Activated CD4-positive, alpha-beta memory T cell treated with anti-CD3 and anti-CD28 coated beads, Interleukin-2, amount 10 ng/mL, durations not matched to agents 7 days and 5 days (primary cell): ENCODE results near the gene PRPS1. TPM values are rescaled to one million over a fixed set of nuclear protein-coding genes. Genes with fewer than 3 reads are reported as not detected.
A peak's percentile ranks its signal among the peaks of the same experiment; 100 is the strongest.
"Not testable (repeated sequence)": the region's sequence is repeated elsewhere in the genome, so short reads cannot be mapped to it uniquely, and the experiment has no call there.

Source experiments
- CTCF ChIA-PET: fragments of 350-600 bp; sonication (Branson Sonifier 250); formaldehyde crosslinking; loops from one replicate; lab custom pipeline; 2021; ENCODE audit warnings: antibody characterized with exemption, inconsistent platforms; lab: Charles Lee
- POLR2A ChIA-PET: fragments of 350-600 bp; sonication (Branson Sonifier 250); formaldehyde crosslinking; loops from one replicate; lab custom pipeline; 2021; ENCODE audit warnings: antibody characterized with exemption; lab: Charles Lee
- DNase-seq: peaks from one replicate; pipeline ENCODE4 v3.0.0-alpha.2; 2020
- H3K27ac Mint-ChIP-seq: one replicate; pipeline ENCODE4 v1.8.0; 2021; ENCODE audit warnings: mild to moderate bottlenecking, mixed read lengths
- H3K27me3 Mint-ChIP-seq: one replicate; pipeline ENCODE4 v1.8.0; 2021; ENCODE audit warnings: mixed read lengths
- H3K36me3 Mint-ChIP-seq: one replicate; pipeline ENCODE4 v1.8.0; 2021; ENCODE audit warnings: low read depth, mixed read lengths
- H3K4me1 Mint-ChIP-seq: one replicate; pipeline ENCODE4 v1.8.0; 2021; ENCODE audit warnings: mixed read lengths
- H3K4me3 Mint-ChIP-seq: one replicate; pipeline ENCODE4 v1.8.0; 2021; ENCODE audit warnings: mild to moderate bottlenecking, mixed read lengths
- H3K9me3 Mint-ChIP-seq: one replicate; pipeline ENCODE4 v1.8.0; 2021; ENCODE audit warnings: mixed read lengths
- total RNA-seq, 2 experiments: library from RNA; stranded (reverse); gene quantifications; one replicate each; pipeline ENCODE4 v1.2.3, GENCODE V29; 2021

The PRPS1 gene
- total RNA-seq, 2 experiments from 2014 or later: 67.4 to 70.2 TPM

DNA sequence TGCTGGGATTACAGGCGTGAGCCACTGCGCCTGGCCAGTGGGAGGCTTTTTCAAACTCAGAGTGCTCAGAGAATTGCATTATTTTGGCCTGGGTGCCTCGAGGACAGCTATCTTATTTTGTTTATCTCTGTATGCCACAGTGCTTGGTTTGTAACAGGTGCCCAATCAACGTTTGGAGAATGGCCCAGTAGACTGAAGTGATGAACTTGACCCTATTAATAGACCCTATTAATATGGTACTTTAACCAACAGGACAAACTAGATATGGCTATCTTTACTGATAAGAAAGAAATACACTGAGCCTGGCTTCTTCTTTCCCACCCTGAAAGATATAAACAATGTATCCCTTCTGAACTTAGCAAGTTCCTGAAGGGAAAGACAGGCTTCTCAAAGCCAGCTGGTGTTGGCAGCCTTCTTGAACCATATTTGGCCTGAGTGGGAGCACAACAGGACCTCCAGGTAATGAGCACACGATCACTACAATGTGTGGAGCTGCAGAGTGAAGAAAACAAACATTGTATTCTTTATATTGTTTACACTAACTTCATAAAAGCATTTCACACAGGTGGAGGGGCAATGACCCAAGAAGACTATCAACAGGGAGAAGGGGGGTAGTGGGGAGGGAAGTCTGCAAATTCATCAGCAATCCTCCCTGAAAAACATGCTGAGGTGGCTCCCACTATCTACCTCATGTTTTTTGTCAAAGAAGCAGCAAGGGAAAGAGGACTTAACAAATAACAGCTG lies 41.7 kb downstream of the PRPS1 start:
- Mint-ChIP-seq H3K27ac (no peak overlapping the region), H3K4me3 (no peak overlapping the region), H3K4me1 (peaks cover 26% of the 10 kb centered on the region), H3K27me3 (no peaks in the 10 kb centered on the region), H3K36me3 (peaks cover 5% of the 10 kb centered on the region), H3K9me3 (no peaks in the 10 kb centered on the region)
- ChIA-PET POLR2A (no interaction called here), CTCF (interaction anchor here (1.3 to 1.5 kb wide), 2 partner anchors 9 to 49 kb away, joined by 3 to 5 read pairs; no protein-coding TSS in a partner anchor)
- no peak for DNase-seq

DNA sequence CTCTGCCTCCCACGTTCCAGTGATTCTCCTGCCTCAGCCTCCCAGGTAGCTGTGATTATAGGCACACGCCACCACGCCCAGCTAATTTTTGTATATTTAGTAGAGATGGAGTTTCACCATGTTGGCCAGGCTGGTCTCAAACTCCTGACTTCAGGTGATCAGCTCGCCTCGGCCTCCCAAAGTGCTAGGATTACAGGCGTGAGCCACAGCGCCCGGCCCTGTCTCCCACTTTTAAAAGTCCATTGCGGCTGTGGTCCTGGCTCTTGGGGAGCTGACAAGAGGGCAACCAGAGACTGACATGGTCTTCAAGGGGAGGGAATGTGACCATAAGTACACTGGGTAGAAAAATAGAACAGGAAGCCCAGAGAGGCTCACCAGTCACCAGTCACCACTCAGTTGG lies 42.9 kb downstream of the PRPS1 start:
- H3K36me3 Mint-ChIP-seq, DNase-seq, H3K27ac Mint-ChIP-seq, H3K9me3 Mint-ChIP-seq, H3K4me3 Mint-ChIP-seq, H3K27me3 Mint-ChIP-seq, POLR2A ChIA-PET: not testable (repeated sequence)
- peaks cover 35% of the 10 kb centered on the region for H3K4me1 Mint-ChIP-seq
- CTCF ChIA-PET: interaction anchor here (0.7 to 1.3 kb wide), 3 partner anchors 8 to 106 kb away, joined by 3 to 4 read pairs (median 3); partner anchors contain the start of gene NCBP2L

DNA sequence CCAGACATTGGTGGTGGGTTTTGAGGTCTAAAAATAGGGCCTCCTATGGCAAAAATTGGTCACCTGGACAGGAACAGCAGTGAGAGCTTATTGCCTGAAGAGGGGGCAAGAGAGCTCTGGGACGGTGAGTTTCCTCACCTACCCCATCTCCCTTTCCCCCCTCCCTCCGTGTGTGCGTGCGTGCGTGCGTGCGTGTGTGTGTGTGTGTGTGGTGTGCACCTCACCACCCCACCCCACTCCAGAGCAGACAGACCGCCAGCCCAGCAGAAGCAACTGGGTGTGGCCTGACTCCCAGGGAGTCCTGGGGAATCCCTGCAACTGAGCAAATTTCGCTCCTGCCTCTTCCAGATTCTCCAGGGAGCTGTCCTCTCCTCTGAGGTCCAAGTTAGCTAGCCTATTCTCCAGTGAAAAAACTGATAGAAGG lies 44.7 kb downstream of the PRPS1 start:
- Mint-ChIP-seq H3K36me3 (peaks cover 4% of the 10 kb centered on the region), H3K27ac (peak overlapping the region; percentile 93), H3K27me3 (no peaks in the 10 kb centered on the region), H3K4me1 (peaks cover 48% of the 10 kb centered on the region), H3K9me3 (no peaks in the 10 kb centered on the region), H3K4me3 (peak overlapping the region; percentile 41)
- CTCF ChIA-PET: interaction anchor here (0.7 to 10.0 kb wide), 29 partner anchors 9 to 696 kb away, joined by 3 to 295 read pairs (median 5); partner anchors contain the start of genes NCBP2L, PRPS1 and TSC22D3
- peak; percentile 85 for DNase-seq
- POLR2A ChIA-PET: interaction anchor here (0.7 to 8.9 kb wide), 7 partner anchors 12 to 104 kb away, joined by 3 to 368 read pairs (median 13); partner anchors contain the start of genes NCBP2L, PRPS1 and TSC22D3

DNA sequence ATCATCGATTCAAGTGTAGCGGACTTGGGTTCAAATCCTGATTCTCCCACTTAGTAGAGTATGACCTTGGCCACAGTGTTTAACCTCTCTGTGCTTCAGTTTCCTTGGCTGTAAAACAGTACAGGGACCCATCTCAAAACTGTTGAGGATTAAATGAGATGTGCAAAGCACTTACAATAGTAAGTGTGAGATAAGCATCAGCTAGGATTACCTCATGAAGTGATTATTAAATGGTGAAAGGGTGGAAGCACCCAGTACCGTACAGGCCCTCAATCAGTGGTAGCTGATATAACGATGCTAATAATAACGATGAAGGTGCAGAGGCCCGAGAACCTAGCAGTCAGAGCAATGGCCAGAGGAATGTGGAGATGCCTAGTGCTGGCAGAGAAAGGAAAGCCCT lies 45.1 kb downstream of the PRPS1 start:
- CTCF ChIA-PET: interaction anchor here (0.7 to 10.0 kb wide), 23 partner anchors 10 to 674 kb away, joined by 3 to 295 read pairs (median 7); partner anchors contain the start of genes NCBP2L, PRPS1 and TSC22D3
- Mint-ChIP-seq H3K9me3 (no peaks in the 10 kb centered on the region), H3K4me1 (peaks cover 52% of the 10 kb centered on the region), H3K27ac (peak overlapping the region; percentile 93), H3K4me3 (peak overlapping the region; percentile 41), H3K27me3 (no peaks in the 10 kb centered on the region), H3K36me3 (peaks cover 4% of the 10 kb centered on the region)
- DNase-seq: no peak
- POLR2A ChIA-PET: interaction anchor here (0.6 to 8.9 kb wide), 7 partner anchors 12 to 103 kb away, joined by 3 to 368 read pairs (median 13); partner anchors contain the start of genes NCBP2L, PRPS1 and TSC22D3

DNA sequence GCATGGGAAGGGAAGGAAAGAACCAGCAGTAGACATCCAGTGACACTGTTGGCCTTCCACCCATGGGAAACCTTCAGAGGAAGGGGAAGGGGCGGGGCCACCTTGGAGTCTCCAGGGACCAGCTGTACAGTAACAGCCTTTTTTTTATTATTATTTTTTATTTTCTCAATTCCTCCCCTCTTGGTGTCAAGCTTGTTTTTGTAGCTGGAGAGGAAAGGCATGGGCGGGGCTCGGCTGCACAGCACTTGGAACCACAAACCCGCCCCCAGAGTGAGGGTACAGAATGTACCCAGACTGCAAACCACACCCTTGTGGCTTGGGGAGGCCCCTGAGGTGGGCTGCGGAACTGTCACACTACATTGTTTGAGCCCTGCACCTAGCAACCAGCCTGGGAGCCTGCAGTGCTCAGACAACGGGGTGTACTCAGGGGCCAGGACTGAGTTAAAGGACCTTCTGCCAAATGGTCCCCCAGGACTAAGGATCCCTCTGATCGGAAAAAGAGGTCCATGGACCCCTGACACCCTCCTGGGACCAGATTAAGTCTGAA lies 45.7 kb downstream of the PRPS1 start:
- ChIA-PET POLR2A (interaction anchor here (0.6 to 8.9 kb wide), 8 partner anchors 11 to 102 kb away, joined by 3 to 368 read pairs (median 11); partner anchors contain the start of genes NCBP2L, PRPS1 and TSC22D3), CTCF (interaction anchor here (1.0 to 10.0 kb wide), 14 partner anchors 11 to 675 kb away, joined by 3 to 295 read pairs (median 8); partner anchors contain the start of genes NCBP2L and TSC22D3)
- H3K36me3 Mint-ChIP-seq: peaks cover 4% of the 10 kb centered on the region
- peak overlapping the region; percentile 84 for H3K4me3 Mint-ChIP-seq
- H3K27me3 Mint-ChIP-seq: no peaks in the 10 kb centered on the region
- peaks cover 58% of the 10 kb centered on the region for H3K4me1 Mint-ChIP-seq
- no peaks in the 10 kb centered on the region for H3K9me3 Mint-ChIP-seq
- peak overlapping the region; percentile 93 for H3K27ac Mint-ChIP-seq
- peak; percentile 92 for DNase-seq

DNA sequence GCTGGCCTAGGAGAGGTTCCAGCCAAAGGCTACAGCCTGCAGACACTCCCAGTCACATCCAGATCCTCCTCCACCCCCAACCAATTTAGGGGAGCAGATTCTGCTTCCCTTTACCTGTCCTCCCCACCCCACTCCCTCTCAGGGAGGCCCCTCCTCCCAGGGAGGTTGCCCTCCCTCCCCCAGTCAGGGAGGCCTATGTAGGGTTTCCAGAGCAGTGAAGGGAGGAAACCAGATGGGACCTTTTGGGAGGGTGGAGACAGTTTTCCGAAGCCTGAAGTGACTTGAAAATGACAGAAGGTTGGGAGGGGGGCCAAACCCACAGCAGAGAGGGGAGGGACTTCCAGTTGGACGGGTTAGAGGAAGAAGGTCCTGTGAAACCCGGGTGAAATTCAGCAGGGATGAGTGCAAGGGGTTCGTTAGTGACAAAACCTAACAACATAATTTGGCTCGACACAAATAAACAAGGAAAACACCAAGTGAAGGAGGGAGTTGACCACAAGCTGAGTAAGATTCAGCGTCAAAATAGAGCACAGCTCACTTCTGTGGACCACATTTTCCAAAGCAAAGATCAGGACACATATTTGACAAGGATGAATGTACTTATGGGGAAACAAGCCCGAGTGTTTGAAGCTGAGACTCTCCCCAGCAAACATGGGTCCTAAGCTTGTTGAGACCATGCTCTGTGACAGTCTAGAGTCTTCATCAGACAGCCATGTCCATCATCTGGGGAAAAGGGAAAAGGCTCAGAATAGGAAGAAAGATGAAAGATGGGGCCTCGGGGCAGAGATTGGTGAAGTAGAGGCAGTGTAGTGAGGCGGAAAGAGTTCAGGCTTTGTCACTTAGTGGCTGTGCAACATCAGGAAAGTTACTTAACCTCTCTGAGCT lies 46.4 kb downstream of the PRPS1 start:
- H3K4me1 Mint-ChIP-seq: peaks cover 63% of the 10 kb centered on the region
- H3K4me3 Mint-ChIP-seq: peak overlapping the region; percentile 84
- ChIA-PET CTCF (interaction anchor here (1.4 to 10.0 kb wide), 8 partner anchors 15 to 675 kb away, joined by 3 to 295 read pairs (median 16); partner anchors contain the start of genes NCBP2L and TSC22D3), POLR2A (interaction anchor here (1.2 to 8.9 kb wide), 7 partner anchors 10 to 102 kb away, joined by 3 to 368 read pairs (median 10); partner anchors contain the start of genes NCBP2L and TSC22D3)
- peaks cover 4% of the 10 kb centered on the region for H3K36me3 Mint-ChIP-seq
- no peaks in the 10 kb centered on the region for H3K9me3 Mint-ChIP-seq
- H3K27ac Mint-ChIP-seq: peak overlapping the region; percentile 93
- H3K27me3 Mint-ChIP-seq: no peaks in the 10 kb centered on the region
- peak; percentile 31 for DNase-seq

DNA sequence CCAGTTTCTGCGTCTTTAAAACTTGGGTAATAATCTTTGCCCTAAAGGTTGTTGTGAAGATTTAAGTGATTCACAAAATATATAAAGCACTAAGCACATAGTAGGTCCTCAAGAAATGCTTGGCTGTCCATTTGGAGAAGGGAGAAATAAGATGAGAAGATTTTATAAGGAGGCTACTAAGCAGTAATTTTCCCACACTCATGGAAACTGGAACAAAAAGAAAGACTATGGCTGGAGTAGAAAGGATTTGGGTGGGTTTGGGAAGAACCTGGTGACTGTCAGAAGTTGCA lies 47.0 kb downstream of the PRPS1 start:
- Mint-ChIP-seq H3K36me3 (peaks cover 4% of the 10 kb centered on the region), H3K27me3 (no peaks in the 10 kb centered on the region), H3K4me1 (peaks cover 68% of the 10 kb centered on the region), H3K27ac (peak overlapping the region; percentile 93), H3K4me3 (peak overlapping the region; percentile 84), H3K9me3 (no peaks in the 10 kb centered on the region)
- CTCF ChIA-PET: interaction anchor here (6.1 to 10.0 kb wide), 2 partner anchors 39 to 102 kb away, joined by 80 to 295 read pairs; partner anchors contain the start of genes NCBP2L and TSC22D3
- no peak for DNase-seq
- POLR2A ChIA-PET: interaction anchor here (1.2 to 8.9 kb wide), 4 partner anchors 9 to 101 kb away, joined by 3 to 368 read pairs (median 8); partner anchors contain the start of gene NCBP2L

DNA sequence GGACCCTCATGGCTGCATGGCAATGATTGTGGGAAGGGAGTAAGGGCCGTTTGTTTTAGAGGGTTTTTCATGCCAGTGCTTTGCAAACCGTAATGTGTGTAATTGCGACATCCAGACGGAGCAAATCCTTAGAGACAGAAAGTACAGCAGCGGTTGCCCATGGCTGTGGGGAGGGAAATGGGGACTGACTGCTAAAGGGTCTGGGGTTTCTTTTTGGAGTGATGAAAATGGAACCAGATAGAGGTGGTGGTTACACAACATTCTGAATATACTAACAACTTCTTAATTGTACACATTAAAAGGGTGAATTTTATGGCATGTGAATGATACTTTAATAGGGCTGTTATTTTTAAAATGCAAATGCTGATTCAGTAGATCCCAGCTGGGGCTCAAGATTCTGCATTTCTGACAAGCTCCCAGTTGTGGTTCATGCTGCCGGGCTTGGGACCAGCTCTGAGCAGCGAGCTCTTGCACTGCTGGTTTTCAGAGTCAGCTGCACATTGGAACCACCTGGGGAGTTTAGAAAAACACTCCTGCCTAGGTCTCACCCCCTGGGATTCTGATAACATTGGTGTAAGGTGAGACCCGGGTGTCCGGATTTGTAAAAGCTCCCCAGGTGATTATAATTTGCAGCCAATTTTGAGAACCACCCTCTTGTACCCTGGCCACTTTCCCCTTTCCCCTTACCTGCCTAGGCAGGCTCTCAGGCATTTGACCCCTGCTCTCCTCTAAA lies 47.7 kb downstream of the PRPS1 start:
- no peak for DNase-seq
- Mint-ChIP-seq H3K27me3 (no peaks in the 10 kb centered on the region), H3K9me3 (no peaks in the 10 kb centered on the region), H3K27ac (peak overlapping the region; percentile 93), H3K4me1 (peaks cover 71% of the 10 kb centered on the region), H3K4me3 (peak overlapping the region; percentile 84), H3K36me3 (peaks cover 4% of the 10 kb centered on the region)
- ChIA-PET POLR2A (interaction anchor here (0.9 to 8.9 kb wide), 6 partner anchors 26 to 101 kb away, joined by 3 to 368 read pairs (median 8); partner anchors contain the start of genes NCBP2L and PRPS1), CTCF (interaction anchor here (0.8 to 10.0 kb wide), 4 partner anchors 11 to 101 kb away, joined by 3 to 295 read pairs (median 42); partner anchors contain the start of genes NCBP2L and TSC22D3)

DNA sequence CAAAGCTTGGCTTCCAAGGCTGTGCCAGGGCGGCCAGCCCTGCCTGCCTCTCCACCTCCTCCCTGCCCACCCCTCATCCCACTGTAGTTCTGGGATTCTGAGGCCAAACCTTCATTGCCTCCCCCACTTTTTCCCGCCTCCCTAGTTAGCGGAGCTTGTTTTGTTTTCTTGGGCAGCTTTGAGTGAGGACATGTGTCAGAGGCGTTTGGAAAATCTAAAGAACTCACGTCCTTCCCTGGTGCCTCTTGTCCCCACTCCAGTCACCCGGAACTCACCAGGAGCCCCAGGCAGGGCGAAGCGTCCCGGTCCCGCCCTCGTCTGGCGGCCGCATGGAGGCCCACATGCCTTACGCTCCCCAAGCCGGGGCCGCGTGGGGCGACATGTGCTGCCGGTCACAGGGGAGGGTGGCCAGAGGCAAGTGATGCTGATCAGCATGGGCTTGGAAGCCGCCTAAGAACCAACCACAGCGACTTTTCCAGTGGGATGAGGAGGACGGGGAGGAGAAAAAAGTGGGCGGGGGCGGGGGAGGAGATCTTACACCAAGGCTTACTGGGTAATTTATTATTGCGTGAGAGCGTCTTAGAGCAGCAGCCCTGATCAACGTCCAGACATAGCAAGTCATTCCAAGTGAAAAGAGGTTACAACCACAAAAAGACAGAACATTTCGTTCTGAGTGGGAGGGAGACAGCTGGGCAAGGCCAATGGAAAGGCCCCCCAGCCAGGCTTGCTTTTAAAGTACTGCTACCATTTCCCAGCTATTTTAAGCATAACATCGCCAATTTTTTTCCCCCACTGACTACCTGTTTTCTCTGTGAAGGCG lies 48.5 kb downstream of the PRPS1 start:
- Mint-ChIP-seq H3K27ac (peak overlapping the region; percentile 93), H3K9me3 (no peaks in the 10 kb centered on the region), H3K4me3 (peak overlapping the region; percentile 84), H3K27me3 (no peaks in the 10 kb centered on the region), H3K36me3 (peaks cover 4% of the 10 kb centered on the region), H3K4me1 (peaks cover 71% of the 10 kb centered on the region)
- ChIA-PET CTCF (interaction anchor here (0.8 to 10.0 kb wide), 5 partner anchors 10 to 100 kb away, joined by 3 to 295 read pairs (median 11); partner anchors contain the start of genes NCBP2L, PRPS1 and TSC22D3), POLR2A (interaction anchor here (0.9 to 8.9 kb wide), 8 partner anchors 25 to 414 kb away, joined by 3 to 368 read pairs (median 4); partner anchors contain the start of genes NCBP2L and PRPS1)
- peak; percentile 56 for DNase-seq

DNA sequence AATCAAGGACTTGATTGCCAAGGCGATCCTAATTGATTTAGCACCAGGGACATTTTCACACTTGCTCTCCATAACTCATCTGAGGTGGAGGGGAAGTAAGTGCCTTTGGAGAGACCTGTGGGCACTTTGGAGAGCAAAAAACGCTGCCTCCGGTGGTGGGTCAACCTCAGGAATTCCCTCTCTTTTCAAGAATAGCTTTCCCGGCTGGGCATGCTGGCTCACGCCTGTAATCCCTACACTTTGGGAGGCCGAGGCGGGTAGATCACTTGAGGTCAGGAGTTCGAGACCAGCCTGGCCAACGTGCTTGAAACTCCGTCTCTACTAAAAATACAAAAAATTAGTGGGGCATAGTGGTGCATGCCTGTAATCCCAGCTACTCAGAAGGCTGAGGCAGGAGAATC lies 49.2 kb downstream of the PRPS1 start:
- Mint-ChIP-seq H3K27ac (peak overlapping the region; percentile 93), H3K9me3 (no peaks in the 10 kb centered on the region), H3K27me3 (no peaks in the 10 kb centered on the region), H3K4me1 (peaks cover 71% of the 10 kb centered on the region), H3K36me3 (peaks cover 4% of the 10 kb centered on the region), H3K4me3 (peak overlapping the region; percentile 84)
- CTCF ChIA-PET: interaction anchor here (2.1 to 10.0 kb wide), 3 partner anchors 37 to 100 kb away, joined by 11 to 295 read pairs (median 80); partner anchors contain the start of genes NCBP2L, PRPS1 and TSC22D3
- POLR2A ChIA-PET: interaction anchor here (1.0 to 8.9 kb wide), 8 partner anchors 10 to 413 kb away, joined by 3 to 368 read pairs (median 8); partner anchors contain the start of genes NCBP2L and PRPS1
- no peak for DNase-seq
